Neural progenitor cell (in vitro differentiated cells): Measurements from ENCODE around the gene WSB2. TPM values are rescaled to one million over a fixed set of nuclear protein-coding genes. Genes with fewer than 3 reads are reported as not detected.

Source experiments
- DNase-seq: peaks from one replicate; pipeline ENCODE4 v3.0.0-alpha.2; 2016; ENCODE audit warnings: low spot score
- H2AFZ ChIP-seq: fragments of 200-600 bp; sonication (generic); replicated peaks from 2 replicates; pipeline ENCODE4 v1.6.1; 2016; ENCODE audit warnings: antibody characterized with exemption
- H3F3A ChIP-seq: fragments of 200-600 bp; sonication (generic); 2 replicates; pipeline ENCODE4 v1.6.1; 2016; ENCODE audit warnings: antibody characterized with exemption, low read depth
- H3K27ac ChIP-seq: fragments of 200-600 bp; sonication (generic); 2 replicates; pipeline ENCODE4 v1.5.1; 2016; ENCODE audit warnings: mild to moderate bottlenecking
- H3K27me3 ChIP-seq: fragments of 200-600 bp; sonication (generic); 2 replicates; pipeline ENCODE4 v1.6.1; 2016; ENCODE audit warnings: mild to moderate bottlenecking, moderate library complexity
- H3K36me3 ChIP-seq: fragments of 200-600 bp; sonication (generic); 2 replicates; pipeline ENCODE4 v1.5.1; 2016
- H3K4me1 ChIP-seq: fragments of 200-600 bp; sonication (generic); 2 replicates; pipeline ENCODE4 v1.6.1; 2016; ENCODE audit warnings: mixed run types
- H3K4me2 ChIP-seq: fragments of 200-600 bp; sonication (generic); 2 replicates; pipeline ENCODE4 v1.6.1; 2016
- H3K4me3 ChIP-seq: fragments of 200-600 bp; sonication (generic); 2 replicates; pipeline ENCODE4 v1.5.1; 2016
- H3K79me2 ChIP-seq: fragments of 200-600 bp; sonication (generic); 2 replicates; pipeline ENCODE4 v1.6.1; 2016; ENCODE audit warnings: low read depth
- H3K9ac ChIP-seq: fragments of 200-600 bp; sonication (generic); 2 replicates; pipeline ENCODE4 v1.6.1; 2016
- H3K9me3 ChIP-seq: fragments of 200-600 bp; sonication (generic); 2 replicates; pipeline ENCODE4 v1.5.1; 2016; ENCODE audit warnings: low read depth
- H4K20me1 ChIP-seq: fragments of 200-600 bp; sonication (generic); 2 replicates; pipeline ENCODE4 v1.6.1; 2016; ENCODE audit warnings: low read depth
- H3K27ac Mint-ChIP-seq: 3 replicates; pipeline ENCODE4 v1.8.0; 2021; ENCODE audit warnings: mixed read lengths
- H3K27me3 Mint-ChIP-seq: 2 replicates; pipeline ENCODE4 v1.8.0; 2022; ENCODE audit warnings: low read depth, mild to moderate bottlenecking, inconsistent platforms, moderate library complexity, mixed read lengths; ENCODE audit not compliant: insufficient read depth
- H3K36me3 Mint-ChIP-seq: 3 replicates; pipeline ENCODE4 v1.8.0; 2021; ENCODE audit warnings: mixed read lengths
- H3K4me1 Mint-ChIP-seq: 3 replicates; pipeline ENCODE4 v1.8.0; 2021; ENCODE audit warnings: mixed read lengths
- H3K4me3 Mint-ChIP-seq: 3 replicates; pipeline ENCODE4 v1.8.0; 2021; ENCODE audit warnings: mild to moderate bottlenecking, moderate library complexity, mixed read lengths
- H3K9me3 Mint-ChIP-seq: 3 replicates; pipeline ENCODE4 v1.8.0; 2020; ENCODE audit warnings: mixed read lengths
- CTCF ChIP-seq: fragments of 200-600 bp; sonication (generic); IDR thresholded peaks from 2 replicates; pipeline ENCODE4 v1.5.1; 2017; ENCODE audit warnings: antibody characterized with exemption, mild to moderate bottlenecking
- EZH2 ChIP-seq: fragments of 200-600 bp; sonication (generic); IDR thresholded peaks from 2 replicates; pipeline ENCODE4 v1.6.1; 2017; ENCODE audit warnings: antibody characterized with exemption, mild to moderate bottlenecking, moderate library complexity
- EZH2phosphoT487 ChIP-seq: fragments of 200-600 bp; sonication (generic); IDR thresholded peaks from 2 replicates; pipeline ENCODE4 v1.6.1; 2017; ENCODE audit warnings: antibody characterized with exemption
- small RNA-seq: library from RNA; depleted of rRNA; stranded (forward); fragments of <200 nt; gene quantifications from one replicate; pipeline ENCODE3, GENCODE V24; 2015
- total RNA-seq: library from RNA; depleted of rRNA; stranded (reverse); fragments of >200 nt; gene quantifications from 2 replicates; pipeline ENCODE4 v1.2.3, GENCODE V29; 2015; ENCODE audit warnings: low replicate concordance

WSB2 gene
- total RNA-seq, 1 donor from 2014 or later, result 21.2 TPM

DNA sequence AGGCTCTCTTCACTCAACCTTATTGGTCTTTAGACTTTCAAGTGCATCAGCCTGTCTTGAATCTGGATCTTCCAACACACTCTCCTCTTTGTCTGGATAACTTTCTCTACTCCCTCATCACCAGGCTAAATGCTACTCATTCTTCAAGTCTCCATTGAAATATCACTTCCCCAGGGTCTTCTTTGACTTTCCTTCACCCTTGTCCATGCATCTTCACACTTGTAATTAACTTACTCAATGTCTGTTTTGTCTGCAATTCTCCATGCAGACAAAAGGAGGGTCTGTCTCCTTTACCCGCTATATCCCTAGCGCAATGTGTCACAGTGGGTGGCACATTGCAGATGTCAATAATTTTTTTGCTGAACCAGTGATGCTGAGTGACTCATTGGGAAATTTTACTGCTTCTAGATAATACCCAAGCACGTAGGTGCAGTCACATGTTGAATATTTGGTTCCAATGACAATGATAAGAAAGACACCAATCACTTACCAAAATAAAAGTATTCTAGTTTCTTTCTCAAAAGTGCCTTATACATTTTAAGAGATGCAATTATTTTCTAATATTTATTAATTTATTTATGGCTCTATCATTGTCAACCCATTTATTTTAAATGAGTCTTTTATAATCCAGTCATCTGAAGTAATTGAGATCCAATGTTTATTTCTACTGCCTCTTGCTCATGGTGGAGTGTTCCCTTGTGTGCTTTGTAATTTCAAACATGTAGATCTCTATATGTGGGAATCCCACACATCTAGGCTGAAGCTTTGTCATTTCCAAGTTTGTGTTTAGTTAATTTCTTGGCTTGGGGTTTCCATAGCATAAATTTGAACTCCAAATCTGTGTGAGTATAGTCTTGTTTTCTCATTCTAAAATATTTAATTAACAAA is 66.2 kb downstream of the WSB2 start:
- Histone ChIP-seq H3F3A (no peaks in the 10 kb centered on the region), H2AFZ (no peak overlapping the region), H3K9ac (no peak overlapping the region), H3K4me2 (no peak overlapping the region), H3K36me3 (no peaks in the 10 kb centered on the region), H3K27ac (no peak overlapping the region), H3K79me2 (no peaks in the 10 kb centered on the region), H3K27me3 (no peaks in the 10 kb centered on the region), H4K20me1 (no peaks in the 10 kb centered on the region), H3K9me3 (no peaks in the 10 kb centered on the region), H3K4me3 (no peak overlapping the region), H3K4me1 (no peaks in the 10 kb centered on the region)
- H3K9me3 Mint-ChIP-seq, result peaks cover 6% of the 10 kb centered on the region
- TF ChIP-seq CTCF (no peak), EZH2phosphoT487 (no peak), EZH2 (no peak)
- peaks cover under 1% of the 10 kb centered on the region for H3K27me3 Mint-ChIP-seq
- no peak overlapping the region for H3K27ac Mint-ChIP-seq
- no peak for DNase-seq
- H3K4me1 Mint-ChIP-seq, result peaks cover 6% of the 10 kb centered on the region
- no peak overlapping the region for H3K4me3 Mint-ChIP-seq
- H3K36me3 Mint-ChIP-seq, result no peaks in the 10 kb centered on the region

- Histone ChIP-seq H3K4me3 (no peak overlapping the region), H3K27ac (no peak overlapping the region), H3F3A (no peaks in the 10 kb centered on the region), H3K27me3 (no peaks in the 10 kb centered on the region), H2AFZ (no peak overlapping the region), H3K9ac (no peak overlapping the region), H3K36me3 (no peaks in the 10 kb centered on the region), H3K4me2 (no peak overlapping the region), H3K4me1 (no peaks in the 10 kb centered on the region), H4K20me1 (no peaks in the 10 kb centered on the region), H3K79me2 (no peaks in the 10 kb centered on the region), H3K9me3 (no peaks in the 10 kb centered on the region)
- Mint-ChIP-seq H3K4me3 (no peak overlapping the region), H3K27me3 (peaks cover 6% of the 10 kb centered on the region), H3K27ac (no peak overlapping the region), H3K36me3 (no peaks in the 10 kb centered on the region), H3K4me1 (peaks cover 9% of the 10 kb centered on the region), H3K9me3 (peaks cover 2% of the 10 kb centered on the region)
- no peak for DNase-seq
- TF ChIP-seq EZH2, result no peak
- no peak for TF ChIP-seq CTCF
- TF ChIP-seq EZH2phosphoT487, result no peak
Measured at GRCh38 chr12:117986705-117987469, 74.1 kb downstream of the WSB2 start.

GRCh38 chr12:117985182-117985581 is 75.8 kb downstream of the WSB2 start:
- no peaks in the 10 kb centered on the region for H3F3A ChIP-seq
- H3K36me3 Mint-ChIP-seq, result no peaks in the 10 kb centered on the region
- H3K9ac ChIP-seq, result no peak overlapping the region
- H3K27ac ChIP-seq, result no peak overlapping the region
- no peak overlapping the region for H3K4me3 Mint-ChIP-seq
- no peak for DNase-seq
- peaks cover 6% of the 10 kb centered on the region for H3K27me3 Mint-ChIP-seq
- no peak overlapping the region for H3K4me3 ChIP-seq
- H3K4me1 Mint-ChIP-seq, result peaks cover 13% of the 10 kb centered on the region
- no peaks in the 10 kb centered on the region for H3K27me3 ChIP-seq
- H3K9me3 ChIP-seq, result no peaks in the 10 kb centered on the region
- H3K27ac Mint-ChIP-seq, result no peak overlapping the region
- H3K36me3 ChIP-seq, result no peaks in the 10 kb centered on the region
- peaks cover 2% of the 10 kb centered on the region for H3K9me3 Mint-ChIP-seq
- H3K4me1 ChIP-seq, result no peaks in the 10 kb centered on the region
- no peaks in the 10 kb centered on the region for H3K79me2 ChIP-seq
- no peak overlapping the region for H2AFZ ChIP-seq
- no peak for TF ChIP-seq EZH2
- TF ChIP-seq CTCF, result no peak
- no peak for TF ChIP-seq EZH2phosphoT487
- no peak overlapping the region for H3K4me2 ChIP-seq
- no peaks in the 10 kb centered on the region for H4K20me1 ChIP-seq

Small RNA genes lying within 50 kb of the gene (small RNA-seq; reads per million reads assigned to genes)
- not detected for gene AC131159.1

Other genes starting within 250 kb of the WSB2 start
- 0.30 and 0.59 TPM in 2 replicates for gene KSR2, start 92.2 kb downstream of the WSB2 start, total RNA-seq
- 75.8 and 80.3 TPM in 2 replicates for gene RFC5, start 44.5 kb downstream of the WSB2 start, total RNA-seq
- gene VSIG10, start 42.8 kb upstream of the WSB2 start, total RNA-seq, result 22.6 and 57.9 TPM in 2 replicates
- gene PEBP1, start 74.9 kb upstream of the WSB2 start, total RNA-seq, result 266 and 406 TPM in 2 replicates